Prostate gland (tissue), 2 donors: ENCODE results near the gene ATP5PD.

Experiments
- POLR2A ChIP-seq: fragments of 450-650 bp; IDR thresholded peaks from one replicate; pipeline ENCODE4 v1.6.1; 2016; ENCODE audit warnings: antibody characterized with exemption, mild to moderate bottlenecking
- POLR2AphosphoS5 ChIP-seq: sonication (generic); formaldehyde crosslinking; IDR thresholded peaks from one replicate; pipeline ENCODE4 v1.6.1; 2017; ENCODE audit warnings: antibody characterized with exemption
- TF ChIP-seq, protein P1 (sequence below), 4 experiments: fragments of 200-600 bp in 2 of 4; fragments of 450-650 bp in 2 of 4; sonication (generic) in 2 of 4; IDR thresholded peaks; 1 replicate in 3 of 4; 2 replicates in 1 of 4; pipeline ENCODE4 v1.5.1; 2016 to 2019; ENCODE audit warnings: antibody characterized with exemption in 4 of 4, mild to moderate bottlenecking in 2 of 4, moderate library complexity in 2 of 4

DNA sequence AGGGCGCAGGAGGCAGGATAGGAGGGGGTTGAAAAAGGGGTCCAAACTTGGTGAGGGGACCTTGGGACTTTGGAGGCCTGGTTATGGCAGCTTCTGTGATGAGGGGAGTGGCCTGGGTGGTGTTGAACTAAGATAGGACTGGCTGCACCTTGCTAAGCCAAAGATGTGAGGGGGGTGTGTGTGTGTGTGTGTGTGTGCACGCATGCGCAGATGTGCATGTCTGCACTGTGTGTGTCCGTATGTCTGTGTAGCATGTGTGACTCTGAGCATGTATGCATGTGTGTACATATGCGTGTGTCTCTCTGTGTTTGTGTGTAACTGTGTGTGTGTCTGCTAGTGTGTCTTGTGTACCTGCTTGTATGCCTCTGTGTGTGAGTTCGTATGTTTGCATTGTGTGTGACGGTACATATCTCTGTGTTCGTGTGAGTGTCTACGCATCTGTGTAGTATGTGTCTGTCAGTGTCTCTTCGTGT is 45.1 kb upstream of the ATP5PD start:
- TF ChIP-seq, protein P1, sequence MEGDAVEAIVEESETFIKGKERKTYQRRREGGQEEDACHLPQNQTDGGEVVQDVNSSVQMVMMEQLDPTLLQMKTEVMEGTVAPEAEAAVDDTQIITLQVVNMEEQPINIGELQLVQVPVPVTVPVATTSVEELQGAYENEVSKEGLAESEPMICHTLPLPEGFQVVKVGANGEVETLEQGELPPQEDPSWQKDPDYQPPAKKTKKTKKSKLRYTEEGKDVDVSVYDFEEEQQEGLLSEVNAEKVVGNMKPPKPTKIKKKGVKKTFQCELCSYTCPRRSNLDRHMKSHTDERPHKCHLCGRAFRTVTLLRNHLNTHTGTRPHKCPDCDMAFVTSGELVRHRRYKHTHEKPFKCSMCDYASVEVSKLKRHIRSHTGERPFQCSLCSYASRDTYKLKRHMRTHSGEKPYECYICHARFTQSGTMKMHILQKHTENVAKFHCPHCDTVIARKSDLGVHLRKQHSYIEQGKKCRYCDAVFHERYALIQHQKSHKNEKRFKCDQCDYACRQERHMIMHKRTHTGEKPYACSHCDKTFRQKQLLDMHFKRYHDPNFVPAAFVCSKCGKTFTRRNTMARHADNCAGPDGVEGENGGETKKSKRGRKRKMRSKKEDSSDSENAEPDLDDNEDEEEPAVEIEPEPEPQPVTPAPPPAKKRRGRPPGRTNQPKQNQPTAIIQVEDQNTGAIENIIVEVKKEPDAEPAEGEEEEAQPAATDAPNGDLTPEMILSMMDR (IDR thresholded peaks at IDR 0.05): no peak
- TF ChIP-seq POLR2AphosphoS5: no peak
- TF ChIP-seq POLR2A: no peak
